Measurements from ENCODE around the gene RIPPLY1.

The RIPPLY1 gene, protein sequence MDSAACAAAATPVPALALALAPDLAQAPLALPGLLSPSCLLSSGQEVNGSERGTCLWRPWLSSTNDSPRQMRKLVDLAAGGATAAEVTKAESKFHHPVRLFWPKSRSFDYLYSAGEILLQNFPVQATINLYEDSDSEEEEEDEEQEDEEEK

DNA sequence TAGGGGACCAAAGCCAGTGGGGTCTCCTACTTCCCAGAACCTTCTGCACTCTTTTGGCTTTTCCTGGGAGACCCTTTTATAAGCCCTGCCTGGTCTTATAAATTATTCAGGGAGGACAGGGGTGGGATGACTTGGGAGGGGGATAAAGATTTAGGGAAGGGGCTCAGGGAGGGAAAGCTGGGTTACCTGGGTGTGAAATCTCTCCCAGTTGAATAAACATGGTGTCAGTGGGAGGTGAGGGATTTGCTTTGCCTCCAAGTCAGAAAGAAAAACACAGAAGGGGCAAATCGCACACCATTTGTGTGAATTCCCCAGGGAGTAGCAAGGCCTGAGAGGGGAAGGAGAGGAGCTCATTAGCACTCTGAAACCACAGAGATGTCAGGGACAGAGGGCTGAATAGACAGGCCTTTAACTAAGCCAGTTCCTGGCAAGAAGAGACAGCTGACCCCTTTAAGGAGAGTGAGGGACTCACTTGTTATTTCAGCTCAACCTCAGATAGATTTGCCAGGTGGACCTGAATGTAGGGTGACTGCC is at the start of gene RIPPLY1:
Gene RIPPLY1, minus strand, starts transcription at position 51 of the 534 bp plus-strand sequence. CDS start 54 bp downstream, outside the sequence.
- DNase-seq: no peak

- no peak for DNase-seq
Observed at GRCh38 chrX:106952538-106952937, 49.4 kb upstream of the RIPPLY1 start.

- DNase-seq: no peak
Observed at GRCh38 chrX:106952089-106952488, 48.9 kb upstream of the RIPPLY1 start.

DNA sequence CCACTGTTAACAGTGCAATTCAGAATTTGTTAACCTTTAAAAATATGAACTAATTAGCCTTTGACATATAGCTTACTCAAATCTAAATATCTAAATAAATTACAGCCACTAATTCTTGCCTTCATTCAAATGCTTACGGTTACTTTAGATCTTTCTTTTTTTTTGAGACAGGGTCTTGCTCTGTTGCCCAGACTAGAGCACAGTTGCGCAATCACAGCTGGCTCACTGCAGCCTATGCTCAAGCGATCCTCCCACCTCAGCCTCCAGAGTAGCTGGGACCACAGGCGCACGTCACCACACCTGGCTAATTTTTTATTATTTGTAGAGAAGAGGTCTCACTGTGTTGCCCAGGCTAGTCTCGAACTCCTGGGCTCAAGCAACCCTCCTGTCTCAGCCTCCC is 48.1 kb upstream of the RIPPLY1 start:
- DNase-seq: no peak

- no peak for DNase-seq
Observed at GRCh38 chrX:106950381-106950780, 47.2 kb upstream of the RIPPLY1 start.

DNA sequence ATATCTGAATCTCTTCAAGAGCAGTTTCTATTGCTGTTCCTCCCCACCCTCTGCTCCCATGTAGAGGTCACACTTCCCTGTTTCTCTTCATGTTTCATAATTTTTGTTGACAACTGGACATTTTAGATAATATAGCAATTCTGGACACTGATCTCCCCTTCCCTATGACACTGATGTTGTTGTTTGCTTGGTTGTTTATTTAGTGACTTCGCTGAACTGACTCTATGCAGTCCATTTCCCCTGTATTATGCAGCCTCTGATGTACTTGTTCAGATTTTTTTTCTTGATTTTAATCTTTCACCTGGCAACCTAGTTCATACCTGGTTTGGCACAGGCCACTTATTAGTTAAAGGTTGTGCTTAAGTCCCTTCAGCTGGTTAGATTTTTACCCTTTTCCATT is 46.2 kb upstream of the RIPPLY1 start:
- DNase-seq: no peak

- DNase-seq: no peak
Observed at GRCh38 chrX:106948641-106949040, 45.5 kb upstream of the RIPPLY1 start.

DNA sequence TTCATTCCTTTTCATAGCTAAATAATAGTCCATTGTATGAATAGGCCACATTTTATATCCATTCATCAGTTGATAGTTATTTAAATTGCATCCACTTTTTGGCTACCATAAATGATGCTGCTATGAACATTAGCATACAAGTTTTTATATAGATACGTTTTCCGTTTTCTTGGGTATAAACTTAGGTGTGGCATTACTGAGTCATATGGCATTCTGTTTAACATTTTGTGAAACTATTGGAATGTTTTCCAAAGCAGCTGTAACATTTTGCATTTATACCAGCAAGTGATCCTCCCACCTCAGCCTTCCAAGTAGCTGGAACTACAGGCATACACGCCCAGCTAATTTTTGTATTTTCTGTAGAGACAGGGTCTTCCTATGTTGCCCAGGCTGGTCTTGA is 43.3 kb upstream of the RIPPLY1 start:
- no peak for DNase-seq

DNA sequence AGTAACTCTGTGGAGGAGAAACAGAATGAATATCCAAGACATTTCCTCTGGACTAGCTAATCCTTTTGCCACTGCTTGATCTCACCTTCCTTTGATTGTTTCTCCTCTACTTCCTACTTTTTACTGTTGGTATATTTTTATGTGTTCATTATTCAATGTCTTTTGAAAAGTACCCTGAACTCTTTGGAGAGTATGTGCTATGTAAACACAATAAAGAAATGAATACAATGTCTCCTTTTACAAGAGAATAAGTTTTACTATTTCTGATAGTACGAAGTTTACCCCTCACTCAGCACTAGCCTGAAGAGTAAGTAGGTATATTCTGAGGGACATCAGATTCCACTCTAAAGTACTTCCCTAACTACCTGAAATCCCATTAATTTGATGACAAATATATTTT is 36.9 kb upstream of the RIPPLY1 start:
- no peak for DNase-seq

- no peak for DNase-seq
Observed at GRCh38 chrX:106939566-106939965, 36.4 kb upstream of the RIPPLY1 start.

GRCh38 chrX:106936246-106936645 is 33.1 kb upstream of the RIPPLY1 start:
- no peak for DNase-seq

GRCh38 chrX:106935175-106935574 is 32.0 kb upstream of the RIPPLY1 start:
- DNase-seq: no peak

DNA sequence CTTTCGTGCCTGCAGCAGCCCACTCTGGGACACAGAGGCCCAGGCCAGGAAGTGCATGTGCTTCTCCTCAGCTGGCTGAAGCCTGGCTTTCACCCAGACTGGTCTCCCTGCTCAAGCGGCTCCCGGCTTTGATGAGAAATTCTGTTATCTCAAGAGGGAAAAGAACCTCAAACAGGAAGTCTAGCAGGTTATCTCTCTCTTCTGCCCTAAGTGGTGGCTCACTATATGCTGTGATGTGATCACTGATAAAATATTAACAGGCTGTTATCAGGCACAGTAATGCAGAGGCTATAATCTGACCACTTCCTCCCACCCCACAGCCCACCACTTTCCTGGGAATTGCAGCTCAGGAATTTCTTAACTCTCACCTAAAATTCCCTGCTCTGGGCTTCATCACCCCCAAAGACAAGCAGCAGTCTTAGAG is 30.4 kb upstream of the RIPPLY1 start:
- no peak for DNase-seq

- DNase-seq: no peak
Observed at GRCh38 chrX:106932960-106933537, 29.9 kb upstream of the RIPPLY1 start.

- no peak for DNase-seq
Observed at GRCh38 chrX:106932492-106932923, 29.4 kb upstream of the RIPPLY1 start.

- DNase-seq: no peak
Observed at GRCh38 chrX:106931831-106932491, 28.8 kb upstream of the RIPPLY1 start.

DNA sequence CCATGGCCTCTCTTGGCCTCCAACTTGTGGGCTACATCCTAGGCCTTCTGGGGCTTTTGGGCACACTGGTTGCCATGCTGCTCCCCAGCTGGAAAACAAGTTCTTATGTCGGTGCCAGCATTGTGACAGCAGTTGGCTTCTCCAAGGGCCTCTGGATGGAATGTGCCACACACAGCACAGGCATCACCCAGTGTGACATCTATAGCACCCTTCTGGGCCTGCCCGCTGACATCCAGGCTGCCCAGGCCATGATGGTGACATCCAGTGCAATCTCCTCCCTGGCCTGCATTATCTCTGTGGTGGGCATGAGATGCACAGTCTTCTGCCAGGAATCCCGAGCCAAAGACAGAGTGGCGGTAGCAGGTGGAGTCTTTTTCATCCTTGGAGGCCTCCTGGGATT is 25.1 kb upstream of the RIPPLY1 start:
- DNase-seq: no peak

GRCh38 chrX:106927700-106928099 is 24.6 kb upstream of the RIPPLY1 start:
- no peak for DNase-seq

GRCh38 chrX:106927023-106927422 is 23.9 kb upstream of the RIPPLY1 start:
- DNase-seq: no peak

DNA sequence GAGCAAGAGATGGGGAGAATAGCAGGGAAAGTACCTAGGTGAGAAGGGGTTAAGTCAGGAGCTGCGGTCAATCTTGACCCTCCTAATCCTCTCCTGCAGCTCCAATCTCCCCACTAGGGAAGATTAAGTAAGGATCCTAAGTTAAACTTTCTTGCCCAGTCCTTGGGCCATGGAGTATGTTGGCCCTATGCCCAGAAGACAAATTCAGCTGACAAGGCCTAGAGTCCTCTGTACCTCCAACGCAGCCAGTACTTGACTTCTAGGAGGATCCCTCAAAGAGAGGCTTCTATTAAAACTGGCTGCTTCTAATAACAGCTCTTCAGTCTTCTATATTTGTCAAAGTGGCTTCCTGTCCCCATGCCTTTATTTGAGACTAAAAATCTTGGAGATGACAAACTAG is 18.5 kb upstream of the RIPPLY1 start:
- no peak for DNase-seq

DNA sequence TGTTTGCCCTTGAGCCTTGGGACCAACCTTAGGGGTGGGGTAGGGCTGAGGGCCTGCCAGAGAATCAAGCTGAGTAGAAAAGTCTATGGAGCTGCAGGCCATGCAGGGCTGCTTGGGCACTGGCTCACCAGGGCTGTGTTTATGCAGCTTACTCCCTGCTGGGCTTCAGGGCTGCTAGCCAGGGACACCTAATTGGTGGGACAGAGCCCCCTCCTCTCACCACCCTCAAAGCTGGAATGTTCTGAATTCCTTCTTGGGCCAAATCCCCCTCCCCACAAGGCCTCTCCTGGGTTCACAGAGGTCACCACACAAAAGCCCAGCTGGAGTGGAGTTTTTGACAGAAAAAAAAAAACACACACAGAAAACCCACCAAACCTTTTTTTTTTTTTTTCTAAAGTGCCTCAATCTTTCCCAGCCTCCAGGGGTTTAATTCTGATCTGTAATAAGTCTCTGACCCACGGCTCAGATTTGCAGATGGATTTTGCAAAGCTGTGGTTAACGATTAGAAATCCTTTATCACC is 16.9 kb upstream of the RIPPLY1 start, which contains the start of gene CLDN2:
Gene CLDN2, plus strand, starts transcription at position 471 of the 521 bp plus-strand sequence. CDS start 7,827 bp downstream, outside the sequence.
- no peak for DNase-seq

DNA sequence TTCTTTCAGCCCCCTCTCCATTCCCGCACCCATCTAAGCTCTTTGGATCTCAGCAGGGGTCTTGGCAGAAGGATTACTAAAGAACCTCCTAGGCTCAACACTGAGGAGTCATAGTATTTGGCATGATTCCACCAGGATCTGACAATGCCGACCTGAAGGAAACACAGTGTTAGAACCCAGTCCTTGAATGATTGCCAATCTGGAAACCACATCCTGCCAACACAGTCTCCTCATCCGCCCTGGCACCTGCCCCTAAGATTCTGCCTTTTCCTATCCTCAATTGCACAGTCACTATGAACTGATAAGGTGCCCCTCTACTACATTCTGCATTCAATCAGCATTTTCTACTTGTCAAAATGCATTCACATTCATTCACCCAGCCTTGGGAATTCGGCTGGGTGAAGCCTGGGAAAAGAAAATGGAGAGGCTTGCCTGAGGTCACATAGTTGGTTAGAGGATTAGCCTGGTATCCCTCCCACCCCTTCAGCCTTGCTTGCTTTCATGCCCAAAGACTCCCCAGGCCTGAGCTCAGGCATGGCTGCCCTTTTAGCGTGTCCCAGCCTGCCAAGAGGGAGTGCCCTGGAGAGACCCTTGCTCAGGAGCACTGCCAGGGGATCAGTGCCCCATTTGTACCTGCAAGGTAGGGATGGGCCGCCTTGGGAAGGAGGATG is 14.8 kb upstream of the RIPPLY1 start:
- DNase-seq: no peak

GRCh38 chrX:106912864-106913263 is 9.7 kb upstream of the RIPPLY1 start:
- no peak for DNase-seq
